Immature natural killer cell (primary cell): ENCODE results near the gene RNU6-1. TPM values are rescaled to one million over a fixed set of nuclear protein-coding genes. Genes with fewer than 3 reads are reported as not detected.

Experiments used
- DNase-seq, 3 donors: peaks; one replicate each; pipeline ENCODE4 v3.0.0; 2022; ENCODE audit warnings: mixed read lengths in 1 of 3
- H3K27ac Mint-ChIP-seq, 6 donors: one replicate each; pipeline ENCODE4 v1.8.0; 2020; ENCODE audit warnings: mixed read lengths in 6 of 6, mild to moderate bottlenecking in 5 of 6, inconsistent platforms in 4 of 6, moderate library complexity in 3 of 6
- H3K27me3 Mint-ChIP-seq, 3 donors: one replicate each; pipeline ENCODE4 v1.8.0; 2020 to 2021; ENCODE audit warnings: low read depth in 3 of 3, mild to moderate bottlenecking in 3 of 3, mixed read lengths in 3 of 3, moderate library complexity in 3 of 3, inconsistent platforms in 1 of 3
- H3K36me3 Mint-ChIP-seq, 3 donors: one replicate each; pipeline ENCODE4 v1.8.0; 2020; ENCODE audit warnings: mixed read lengths in 3 of 3, inconsistent platforms in 2 of 3, mild to moderate bottlenecking in 2 of 3
- H3K4me1 Mint-ChIP-seq, 2 donors: one replicate each; pipeline ENCODE4 v1.8.0; 2020; ENCODE audit warnings: inconsistent platforms in 2 of 2, mild to moderate bottlenecking in 2 of 2, mixed read lengths in 2 of 2, moderate library complexity in 1 of 2
- H3K4me3 Mint-ChIP-seq, 5 donors: one replicate each; pipeline ENCODE4 v1.8.0; 2020; ENCODE audit warnings: mild to moderate bottlenecking in 5 of 5, mixed read lengths in 5 of 5, inconsistent platforms in 3 of 5, moderate library complexity in 3 of 5
- H3K9me3 Mint-ChIP-seq, 6 donors: one replicate each; pipeline ENCODE4 v1.8.0; 2020; ENCODE audit warnings: mild to moderate bottlenecking in 6 of 6, mixed read lengths in 6 of 6, inconsistent platforms in 4 of 6, moderate library complexity in 3 of 6
- polyA plus RNA-seq, 3 donors: library from polyadenylated mRNA; unstranded; fragments of 300-500 nt; fragmentation: Illumina TruSeq; gene quantifications; one replicate each; pipeline ENCODE4 v1.2.3, GENCODE V29; 2021

Gene RNU6-1
- polyA plus RNA-seq, 3 donors from 2014 or later: not detected

GRCh38 chr15:67870868-67871408 lies 31.1 kb upstream of the RNU6-1 start:
- DNase-seq: no peak
- H3K9me3 Mint-ChIP-seq: peaks cover 3 to 15% (median 8%) of the 10 kb centered on the region in 6 donors
- H3K4me1 Mint-ChIP-seq: no peaks in the 10 kb centered on the region
- H3K36me3 Mint-ChIP-seq: peaks cover 0 to 4% (median 0%) of the 10 kb centered on the region in 3 donors
- no peak overlapping the region for H3K4me3 Mint-ChIP-seq
- peaks cover 7 to 14% (median 13%) of the 10 kb centered on the region in 3 donors for H3K27me3 Mint-ChIP-seq
- no peak overlapping the region for H3K27ac Mint-ChIP-seq

DNA sequence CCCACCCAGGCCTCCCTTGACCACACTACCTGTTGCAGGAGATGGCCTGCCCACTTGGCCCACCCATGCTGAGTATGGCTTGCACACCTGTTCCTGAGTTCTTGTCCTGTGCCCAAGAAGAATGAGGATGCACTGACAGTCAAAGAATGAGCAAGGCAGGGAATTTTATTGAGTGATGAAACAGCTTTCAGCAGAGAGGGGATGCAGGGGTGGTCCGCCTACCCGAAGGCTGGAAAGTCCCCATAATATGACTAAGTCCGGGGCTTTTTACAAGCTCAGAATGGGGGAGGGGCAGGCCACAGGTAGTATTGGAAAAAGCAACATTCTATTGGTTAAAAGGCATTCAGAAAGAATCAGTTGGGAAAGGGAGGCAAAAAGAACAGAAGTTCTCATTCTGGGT lies 29.9 kb upstream of the RNU6-1 start:
- Mint-ChIP-seq H3K9me3 (peaks cover 3 to 15% (median 8%) of the 10 kb centered on the region in 6 donors), H3K36me3 (peaks cover 0 to 4% (median 0%) of the 10 kb centered on the region in 3 donors), H3K4me3 (no peak overlapping the region), H3K27me3 (peaks cover 7 to 16% (median 13%) of the 10 kb centered on the region in 3 donors), H3K27ac (no peak overlapping the region), H3K4me1 (no peaks in the 10 kb centered on the region)
- DNase-seq: no peak

DNA sequence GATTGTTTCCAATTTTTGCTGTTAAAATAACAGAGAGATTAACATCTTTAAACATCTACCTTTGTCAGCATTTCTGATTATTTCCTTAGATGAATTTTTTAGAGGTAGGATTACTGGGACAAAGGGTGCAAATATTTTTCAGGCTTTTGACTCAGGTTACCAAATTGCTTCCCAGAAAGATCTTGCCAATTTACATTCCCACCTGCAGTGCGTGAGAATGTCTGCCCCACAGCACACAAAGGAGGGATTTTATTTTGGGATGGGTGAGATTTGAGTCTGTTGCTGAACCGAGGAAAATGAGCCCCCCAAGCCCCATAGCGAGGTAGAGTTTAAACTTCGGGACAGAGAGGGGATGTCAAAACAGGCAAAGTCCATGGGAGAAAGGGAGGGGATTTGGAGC lies 25.9 kb upstream of the RNU6-1 start:
- H3K4me1 Mint-ChIP-seq: peaks cover 0 to 2% of the 10 kb centered on the region in 2 donors
- H3K27me3 Mint-ChIP-seq: peaks cover 0 to 16% (median 2%) of the 10 kb centered on the region in 3 donors
- H3K27ac Mint-ChIP-seq: no peak overlapping the region
- no peaks in the 10 kb centered on the region for H3K36me3 Mint-ChIP-seq
- peaks cover 0 to under 1% (median 0%) of the 10 kb centered on the region in 6 donors for H3K9me3 Mint-ChIP-seq
- H3K4me3 Mint-ChIP-seq: no peak overlapping the region
- DNase-seq: no peak

DNA sequence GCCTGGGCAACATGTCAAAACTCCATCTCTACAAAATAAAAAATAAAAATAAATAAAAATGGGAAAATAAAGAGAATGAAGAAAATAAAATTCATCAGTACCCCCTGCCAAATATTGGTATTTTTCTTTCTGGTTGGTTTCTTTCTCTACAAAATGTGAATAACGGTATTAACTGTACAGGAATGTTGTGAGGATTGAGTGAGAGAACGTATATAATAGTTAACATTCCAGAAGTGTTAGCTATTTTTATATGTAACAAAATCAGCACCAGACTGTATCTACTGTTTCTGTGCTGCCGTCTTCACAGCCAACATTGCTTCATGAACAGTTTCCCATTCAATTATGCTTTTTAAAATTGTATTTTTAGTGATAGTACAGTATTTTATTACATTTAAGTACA lies 25.5 kb upstream of the RNU6-1 start:
- no peaks in the 10 kb centered on the region for H3K9me3 Mint-ChIP-seq
- no peak overlapping the region for H3K27ac Mint-ChIP-seq
- H3K4me1 Mint-ChIP-seq: peaks cover 0 to 2% of the 10 kb centered on the region in 2 donors
- no peak overlapping the region for H3K4me3 Mint-ChIP-seq
- no peak for DNase-seq
- peaks cover 0 to 16% (median 2%) of the 10 kb centered on the region in 3 donors for H3K27me3 Mint-ChIP-seq
- H3K36me3 Mint-ChIP-seq: no peaks in the 10 kb centered on the region

GRCh38 chr15:67863442-67863987 lies 23.7 kb upstream of the RNU6-1 start:
- Mint-ChIP-seq H3K27ac (no peak overlapping the region), H3K4me1 (peaks cover 0 to 2% of the 10 kb centered on the region in 2 donors), H3K27me3 (peaks cover 2 to 14% (median 2%) of the 10 kb centered on the region in 3 donors), H3K36me3 (no peaks in the 10 kb centered on the region), H3K4me3 (peak overlapping the region; percentile 44 to 66 (median 56)), H3K9me3 (no peaks in the 10 kb centered on the region)
- peak; percentile 41 to 53 (median 52) for DNase-seq

DNA sequence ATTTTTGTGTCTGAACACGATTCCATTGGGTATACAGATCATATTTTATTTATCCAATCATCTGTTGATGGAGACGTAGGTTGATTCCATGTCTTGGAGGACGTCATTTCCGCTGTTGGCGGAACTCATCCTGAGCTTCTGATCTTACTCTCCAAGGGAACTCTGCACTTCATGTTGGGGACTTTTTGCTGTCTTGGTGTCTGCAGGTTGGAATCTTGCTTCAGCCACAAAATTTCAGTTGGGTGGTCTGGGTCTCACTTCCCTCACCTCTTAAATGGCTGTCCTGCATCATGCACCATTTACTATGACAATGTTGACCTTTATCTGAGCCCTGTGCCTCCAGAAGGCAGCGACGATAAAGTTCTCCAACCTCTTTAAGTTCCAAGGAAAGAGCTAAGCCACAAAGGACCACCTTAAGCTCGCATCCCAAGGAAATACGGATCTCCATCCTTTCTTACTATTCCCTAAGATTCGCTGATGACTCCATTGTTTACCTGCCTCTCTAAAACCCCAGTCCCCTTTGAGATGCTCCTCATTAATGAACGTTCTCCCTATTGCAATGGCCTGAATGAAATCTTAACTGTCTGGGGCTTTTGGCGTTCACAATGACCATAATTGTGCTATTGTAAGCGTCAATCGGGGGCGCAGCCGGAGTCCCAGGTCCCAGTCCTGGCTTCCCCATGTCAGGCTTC lies 23.1 kb upstream of the RNU6-1 start:
- Mint-ChIP-seq H3K36me3 (no peaks in the 10 kb centered on the region), H3K9me3 (no peaks in the 10 kb centered on the region), H3K4me1 (peaks cover 0 to 2% of the 10 kb centered on the region in 2 donors), H3K27me3 (peaks cover 2 to 14% (median 2%) of the 10 kb centered on the region in 3 donors), H3K27ac (no peak overlapping the region), H3K4me3 (peak overlapping the region in 1 of 5 donors; percentile 21)
- DNase-seq: no peak

GRCh38 chr15:67861983-67862382 lies 22.1 kb upstream of the RNU6-1 start:
- Mint-ChIP-seq H3K27me3 (peaks cover 0 to 12% (median 2%) of the 10 kb centered on the region in 3 donors), H3K9me3 (no peaks in the 10 kb centered on the region), H3K36me3 (no peaks in the 10 kb centered on the region), H3K4me3 (no peak overlapping the region), H3K27ac (no peak overlapping the region), H3K4me1 (peaks cover 0 to 2% of the 10 kb centered on the region in 2 donors)
- DNase-seq: no peak

- H3K27ac Mint-ChIP-seq: no peak overlapping the region
- H3K4me3 Mint-ChIP-seq: no peak overlapping the region
- no peaks in the 10 kb centered on the region for H3K36me3 Mint-ChIP-seq
- H3K27me3 Mint-ChIP-seq: peaks cover 0 to 9% (median 2%) of the 10 kb centered on the region in 3 donors
- peaks cover 0 to 2% of the 10 kb centered on the region in 2 donors for H3K4me1 Mint-ChIP-seq
- no peak for DNase-seq
- H3K9me3 Mint-ChIP-seq: no peaks in the 10 kb centered on the region
Observed at GRCh38 chr15:67859331-67859946, 19.6 kb upstream of the RNU6-1 start.

- Mint-ChIP-seq H3K27ac (no peak overlapping the region), H3K36me3 (no peaks in the 10 kb centered on the region), H3K9me3 (no peaks in the 10 kb centered on the region)
Observed at GRCh38 chr15:67857220-67857619, 17.4 kb upstream of the RNU6-1 start.

DNA sequence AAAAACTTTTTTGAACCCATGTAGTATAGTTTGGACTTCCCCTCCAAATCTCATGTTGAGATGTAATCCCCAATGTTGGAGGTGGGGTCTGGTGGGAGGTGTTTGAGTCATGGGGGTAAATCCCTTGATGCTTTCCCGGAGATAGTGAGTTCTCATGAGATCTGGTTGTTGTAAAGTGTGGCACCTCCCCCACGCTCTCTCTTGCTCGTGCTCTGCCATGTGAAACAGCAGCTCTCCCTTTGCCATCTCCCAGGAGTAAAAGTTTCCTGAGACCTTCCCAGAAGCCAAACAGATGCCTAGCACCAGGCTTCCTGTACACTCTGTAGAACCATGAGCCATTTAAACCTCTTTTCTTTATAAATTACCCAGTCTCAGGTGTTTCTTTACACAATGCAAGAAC lies 16.0 kb upstream of the RNU6-1 start:
- no peaks in the 10 kb centered on the region for H3K4me1 Mint-ChIP-seq
- DNase-seq: no peak
- peaks cover 0 to 2% (median under 1%) of the 10 kb centered on the region in 3 donors for H3K27me3 Mint-ChIP-seq
- H3K36me3 Mint-ChIP-seq: no peaks in the 10 kb centered on the region
- no peak overlapping the region for H3K4me3 Mint-ChIP-seq
- H3K9me3 Mint-ChIP-seq: no peaks in the 10 kb centered on the region
- no peak overlapping the region for H3K27ac Mint-ChIP-seq

More at GRCh38 chr15:67857220-67857619, 17.4 kb upstream of the RNU6-1 start:
- peaks cover 0 to 4% (median 2%) of the 10 kb centered on the region in 3 donors for H3K27me3 Mint-ChIP-seq
- H3K4me1 Mint-ChIP-seq: no peaks in the 10 kb centered on the region
- no peak for DNase-seq
- H3K4me3 Mint-ChIP-seq: no peak overlapping the region

DNA sequence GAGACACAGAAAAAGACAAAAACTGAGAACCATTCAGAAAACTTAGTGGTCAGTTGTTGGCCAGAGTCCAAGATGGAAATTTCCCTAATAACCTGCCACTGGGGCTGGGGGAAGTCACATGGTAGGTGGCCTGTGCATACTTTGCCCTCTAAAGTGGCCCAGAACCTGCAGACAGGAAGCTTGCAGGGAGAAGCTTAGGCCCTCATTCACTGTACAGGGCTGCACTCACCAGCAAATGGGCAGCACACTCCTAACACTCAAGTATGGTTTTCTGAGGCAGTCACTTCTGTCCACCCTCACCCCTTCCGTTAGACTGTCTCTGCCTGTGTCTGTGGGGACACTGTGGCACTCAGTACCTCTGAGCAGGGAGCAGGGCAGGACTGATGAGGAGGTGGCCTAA lies 14.5 kb upstream of the RNU6-1 start:
- no peak overlapping the region for H3K27ac Mint-ChIP-seq
- no peaks in the 10 kb centered on the region for H3K36me3 Mint-ChIP-seq
- no peak for DNase-seq
- no peaks in the 10 kb centered on the region for H3K9me3 Mint-ChIP-seq
- H3K27me3 Mint-ChIP-seq: peaks cover 0 to 8% (median 5%) of the 10 kb centered on the region in 3 donors
- no peaks in the 10 kb centered on the region for H3K4me1 Mint-ChIP-seq
- no peak overlapping the region for H3K4me3 Mint-ChIP-seq

- no peak overlapping the region for H3K27ac Mint-ChIP-seq
- H3K9me3 Mint-ChIP-seq: no peaks in the 10 kb centered on the region
- H3K4me3 Mint-ChIP-seq: no peak overlapping the region
- H3K4me1 Mint-ChIP-seq: no peaks in the 10 kb centered on the region
- DNase-seq: no peak
- peaks cover 0 to 8% (median 5%) of the 10 kb centered on the region in 3 donors for H3K27me3 Mint-ChIP-seq
- no peaks in the 10 kb centered on the region for H3K36me3 Mint-ChIP-seq
Observed at GRCh38 chr15:67853454-67853853, 13.6 kb upstream of the RNU6-1 start.

DNA sequence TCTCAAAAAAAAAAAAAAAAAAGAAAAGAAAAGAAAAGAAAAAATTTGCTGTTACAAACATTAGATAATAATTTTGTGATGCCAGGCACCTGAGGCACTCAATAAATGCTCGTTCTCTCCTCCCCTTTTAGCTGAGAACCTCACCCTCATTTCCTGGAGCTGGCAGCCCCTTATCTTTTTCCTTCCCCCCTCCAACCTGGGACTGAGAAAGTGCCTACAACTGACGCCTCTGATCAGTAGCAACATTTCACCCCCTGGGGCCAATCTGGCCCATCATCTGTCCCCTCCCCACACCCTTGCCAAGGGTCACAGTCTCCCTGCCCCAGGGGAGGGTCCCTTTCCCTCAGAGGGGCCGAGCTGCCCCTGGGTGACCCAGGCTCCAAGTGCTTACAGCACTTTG lies 12.6 kb upstream of the RNU6-1 start:
- Mint-ChIP-seq H3K4me1 (no peaks in the 10 kb centered on the region), H3K36me3 (no peaks in the 10 kb centered on the region), H3K9me3 (no peaks in the 10 kb centered on the region), H3K27ac (no peak overlapping the region), H3K27me3 (peaks cover 0 to 8% (median 5%) of the 10 kb centered on the region in 3 donors), H3K4me3 (no peak overlapping the region)
- DNase-seq: no peak

DNA sequence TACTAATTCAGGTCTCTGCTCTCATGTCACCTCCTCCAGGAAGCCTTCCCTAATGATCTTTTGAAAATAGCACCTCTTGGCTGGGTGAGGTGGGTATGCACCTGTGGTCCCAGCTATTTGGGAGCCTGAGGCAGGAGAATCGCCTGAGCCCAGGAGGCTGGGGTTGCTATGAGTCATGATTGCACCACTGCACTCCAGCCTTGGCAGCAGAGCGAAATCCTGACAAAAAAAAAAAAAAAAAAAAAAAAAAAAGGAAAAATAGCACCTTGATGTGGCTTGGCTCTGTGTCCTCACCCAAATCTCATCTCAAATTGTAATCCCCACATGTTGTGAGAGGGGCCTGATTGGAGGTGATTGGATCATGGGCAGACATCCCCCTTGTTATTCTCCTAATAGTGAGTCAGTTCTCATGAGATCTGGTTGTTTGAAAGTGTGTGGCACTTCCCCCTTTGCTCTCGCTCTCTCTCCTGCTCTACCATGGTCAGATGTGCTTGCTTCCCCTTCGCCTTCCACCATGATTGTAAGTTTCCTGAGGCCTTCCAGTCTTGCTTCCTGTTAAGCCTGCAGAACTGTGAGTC lies 11.2 kb upstream of the RNU6-1 start:
- no peaks in the 10 kb centered on the region for H3K9me3 Mint-ChIP-seq
- no peak overlapping the region for H3K4me3 Mint-ChIP-seq
- no peaks in the 10 kb centered on the region for H3K4me1 Mint-ChIP-seq
- no peak overlapping the region for H3K27ac Mint-ChIP-seq
- no peaks in the 10 kb centered on the region for H3K36me3 Mint-ChIP-seq
- peaks cover 0 to 8% (median 5%) of the 10 kb centered on the region in 3 donors for H3K27me3 Mint-ChIP-seq
- no peak for DNase-seq
